Suprapubic skin (tissue), 4 donors: ENCODE measurements around the gene MRPL1.

Source experiments
- EP300 ChIP-seq: sonication (generic); formaldehyde crosslinking; IDR thresholded peaks from one replicate; pipeline ENCODE4 v1.6.1; 2017; ENCODE audit warnings: antibody characterized with exemption
- POLR2A ChIP-seq, 2 donors: fragments of 450-650 bp; IDR thresholded peaks; one replicate each; pipeline ENCODE4 v1.6.1; 2017; ENCODE audit warnings: antibody characterized with exemption in 2 of 2, mild to moderate bottlenecking in 2 of 2, moderate library complexity in 2 of 2
- POLR2AphosphoS5 ChIP-seq, 3 donors: sonication (generic); formaldehyde crosslinking; IDR thresholded peaks; one replicate each; pipeline ENCODE4 v1.6.1; 2017; ENCODE audit warnings: antibody characterized with exemption in 3 of 3
- TF ChIP-seq, protein P1 (sequence below), 2 donors: fragments of 200-600 bp in 1 of 2; fragments of 450-650 bp in 1 of 2; sonication (generic) in 1 of 2; IDR thresholded peaks; one replicate each; pipeline ENCODE4 v1.5.1; 2016 to 2019; ENCODE audit warnings: antibody characterized with exemption in 2 of 2, mild to moderate bottlenecking in 1 of 2, moderate library complexity in 1 of 2

DNA sequence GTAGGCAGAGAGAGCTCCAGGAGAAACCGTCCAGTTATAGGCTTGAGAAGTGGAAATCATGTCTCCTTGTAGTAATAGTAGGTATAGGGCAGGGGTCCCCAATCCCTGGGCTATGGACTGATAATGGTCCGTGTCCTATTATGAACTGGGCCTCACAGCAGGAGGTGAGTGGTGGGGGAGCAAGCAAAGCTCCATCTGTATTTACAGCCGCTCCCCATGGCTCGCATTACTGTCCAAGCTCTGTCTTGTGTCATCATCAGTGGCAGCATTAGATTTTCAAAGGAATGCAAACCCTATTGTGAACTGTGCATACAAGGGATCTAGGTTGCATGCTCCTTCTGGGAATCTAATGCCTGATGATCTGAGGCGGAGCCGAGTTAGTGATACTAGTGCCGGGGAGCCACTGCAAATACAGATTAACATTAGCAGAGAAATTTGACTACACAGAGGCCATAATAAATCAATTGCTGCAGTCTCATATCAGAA is 67.6 kb downstream of the MRPL1 start:
- TF ChIP-seq, protein P1, sequence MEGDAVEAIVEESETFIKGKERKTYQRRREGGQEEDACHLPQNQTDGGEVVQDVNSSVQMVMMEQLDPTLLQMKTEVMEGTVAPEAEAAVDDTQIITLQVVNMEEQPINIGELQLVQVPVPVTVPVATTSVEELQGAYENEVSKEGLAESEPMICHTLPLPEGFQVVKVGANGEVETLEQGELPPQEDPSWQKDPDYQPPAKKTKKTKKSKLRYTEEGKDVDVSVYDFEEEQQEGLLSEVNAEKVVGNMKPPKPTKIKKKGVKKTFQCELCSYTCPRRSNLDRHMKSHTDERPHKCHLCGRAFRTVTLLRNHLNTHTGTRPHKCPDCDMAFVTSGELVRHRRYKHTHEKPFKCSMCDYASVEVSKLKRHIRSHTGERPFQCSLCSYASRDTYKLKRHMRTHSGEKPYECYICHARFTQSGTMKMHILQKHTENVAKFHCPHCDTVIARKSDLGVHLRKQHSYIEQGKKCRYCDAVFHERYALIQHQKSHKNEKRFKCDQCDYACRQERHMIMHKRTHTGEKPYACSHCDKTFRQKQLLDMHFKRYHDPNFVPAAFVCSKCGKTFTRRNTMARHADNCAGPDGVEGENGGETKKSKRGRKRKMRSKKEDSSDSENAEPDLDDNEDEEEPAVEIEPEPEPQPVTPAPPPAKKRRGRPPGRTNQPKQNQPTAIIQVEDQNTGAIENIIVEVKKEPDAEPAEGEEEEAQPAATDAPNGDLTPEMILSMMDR (IDR thresholded peaks at IDR 0.05) = no peak
- TF ChIP-seq POLR2AphosphoS5 (IDR thresholded peaks at IDR 0.05) (no peak), EP300 (no peak), POLR2A (IDR thresholded peaks at IDR 0.05) (no peak)
